Activated CD4-positive, alpha-beta T cell treated with anti-CD3 and anti-CD28 coated beads for 36 hours (primary cell): ENCODE measurements around the gene SPEG. TPM values are rescaled to one million over a fixed set of nuclear protein-coding genes. Genes with fewer than 3 reads are reported as not detected.
"Not testable (repeated sequence)": the region's sequence is repeated elsewhere in the genome, so short reads cannot be mapped to it uniquely, and the experiment has no call there.

Source experiments
- ATAC-seq: fragments of 200-7000 bp; cut with Tn5 transposase; one replicate; pipeline ENCODE4 v1.10.0; 2021; ENCODE audit warnings: mild to moderate bottlenecking, moderate library complexity
- CTCF ChIA-PET: fragments of 350-600 bp; sonication (Branson Sonifier 250); formaldehyde crosslinking; loops from one replicate; lab custom pipeline; 2021; ENCODE audit warnings: antibody characterized with exemption; lab: Charles Lee
- POLR2A ChIA-PET: fragments of 350-600 bp; sonication (Branson Sonifier 250); formaldehyde crosslinking; loops from one replicate; lab custom pipeline; 2021; ENCODE audit warnings: antibody characterized with exemption, inconsistent platforms; lab: Charles Lee
- DNase-seq: peaks from one replicate; pipeline ENCODE4 v3.0.0-alpha.2; 2020
- H3K27ac Mint-ChIP-seq: one replicate; pipeline ENCODE4 v1.8.0; 2021; ENCODE audit warnings: mixed read lengths
- H3K27me3 Mint-ChIP-seq: one replicate; pipeline ENCODE4 v1.8.0; 2021; ENCODE audit warnings: mixed read lengths
- H3K36me3 Mint-ChIP-seq: one replicate; pipeline ENCODE4 v1.8.0; 2021; ENCODE audit warnings: low read depth, mixed read lengths
- H3K4me1 Mint-ChIP-seq: one replicate; pipeline ENCODE4 v1.8.0; 2021; ENCODE audit warnings: mixed read lengths
- H3K4me3 Mint-ChIP-seq: one replicate; pipeline ENCODE4 v1.8.0; 2021; ENCODE audit warnings: mild to moderate bottlenecking, moderate library complexity, mixed read lengths
- H3K9me3 Mint-ChIP-seq: one replicate; pipeline ENCODE4 v1.8.0; 2021; ENCODE audit warnings: low read depth, mixed read lengths
- intact Hi-C, 2 experiments: fragments of 100-400 bp; cut with DNase I in 1 of 2; cut with micrococcal nuclease in 1 of 2; formaldehyde crosslinking; loops; one replicate each; pipeline versions ENCODE4 v1.14.2 to v1.15.1; 2022 to 2024; cut with DNase I, micrococcal nuclease
- total RNA-seq, 2 experiments: library from RNA; stranded (reverse); gene quantifications; one replicate each; pipeline ENCODE4 v1.2.3, GENCODE V29; 2021

Gene SPEG
- total RNA-seq, 2 experiments from 2014 or later = 0.89 to 1.4 TPM

GRCh38 chr2:219405451-219405850 lies 29.2 kb upstream of the SPEG start:
- CTCF ChIA-PET = interaction anchor here (1.2 to 6.9 kb wide), 2 partner anchors 125 to 136 kb away, joined by 5 to 102 read pairs; no protein-coding TSS in a partner anchor
- Mint-ChIP-seq H3K27me3 (peaks cover 6% of the 10 kb centered on the region), H3K4me3 (no peak overlapping the region), H3K9me3 (no peaks in the 10 kb centered on the region), H3K4me1 (no peaks in the 10 kb centered on the region), H3K36me3 (no peaks in the 10 kb centered on the region), H3K27ac (no peak overlapping the region)
- DNase-seq (no peak), ATAC-seq (no peak)
- POLR2A ChIA-PET = no interaction called here
- intact Hi-C loops = loop anchor here in 1 of 2 experiments (10.0 kb wide), 1 partner anchor 239 kb away; no protein-coding TSS in a partner anchor

- Mint-ChIP-seq H3K27me3 (peaks cover 6% of the 10 kb centered on the region), H3K4me3 (no peak overlapping the region), H3K4me1 (no peaks in the 10 kb centered on the region), H3K9me3 (no peaks in the 10 kb centered on the region), H3K27ac (no peak overlapping the region), H3K36me3 (no peaks in the 10 kb centered on the region)
- intact Hi-C loops = loop anchor here in 1 of 2 experiments (10.0 kb wide), 1 partner anchor 239 kb away; no protein-coding TSS in a partner anchor
- CTCF ChIA-PET = interaction anchor here (6.9 kb wide), 1 partner anchor 124 kb away, joined by 102 read pairs; no protein-coding TSS in a partner anchor
- no peak for ATAC-seq
- no peak for DNase-seq
- POLR2A ChIA-PET = no interaction called here
These were observed 28.4 kb upstream of the SPEG start for GRCh38 chr2:219405958-219406860.

GRCh38 chr2:219406861-219407230 lies 27.8 kb upstream of the SPEG start:
- DNase-seq = no peak
- ATAC-seq = no peak
- no peak overlapping the region for H3K4me3 Mint-ChIP-seq
- no peak overlapping the region for H3K27ac Mint-ChIP-seq
- intact Hi-C loops = loop anchor here in 1 of 2 experiments (10.0 kb wide), 1 partner anchor 238 kb away; no protein-coding TSS in a partner anchor
- H3K36me3 Mint-ChIP-seq = no peaks in the 10 kb centered on the region
- H3K27me3 Mint-ChIP-seq = peaks cover 6% of the 10 kb centered on the region
- H3K9me3 Mint-ChIP-seq = no peaks in the 10 kb centered on the region
- ChIA-PET POLR2A (no interaction called here), CTCF (interaction anchor here (1.5 kb wide), 1 partner anchor 123 kb away, joined by 8 read pairs; no protein-coding TSS in a partner anchor)
- no peaks in the 10 kb centered on the region for H3K4me1 Mint-ChIP-seq

- CTCF ChIA-PET = interaction anchor here (1.5 kb wide), 1 partner anchor 122 kb away, joined by 8 read pairs; no protein-coding TSS in a partner anchor
- H3K27me3 Mint-ChIP-seq, H3K4me3 Mint-ChIP-seq, H3K36me3 Mint-ChIP-seq, H3K27ac Mint-ChIP-seq, ATAC-seq, H3K9me3 Mint-ChIP-seq, H3K4me1 Mint-ChIP-seq, DNase-seq: not testable (repeated sequence)
- POLR2A ChIA-PET = interaction anchor here (0.6 kb wide), 1 partner anchor 40 kb away, joined by 4 read pairs; no protein-coding TSS in a partner anchor
- intact Hi-C loops = loop anchor here in 1 of 2 experiments (10.0 kb wide), 1 partner anchor 237 kb away; no protein-coding TSS in a partner anchor
These were observed 27.3 kb upstream of the SPEG start for GRCh38 chr2:219407343-219407742.

GRCh38 chr2:219408204-219408603 lies 26.4 kb upstream of the SPEG start:
- intact Hi-C loops = loop anchor here in 1 of 2 experiments (10.0 kb wide), 1 partner anchor 237 kb away; no protein-coding TSS in a partner anchor
- Mint-ChIP-seq H3K36me3 (peaks cover 2% of the 10 kb centered on the region), H3K4me1 (no peaks in the 10 kb centered on the region), H3K9me3 (peaks cover 2% of the 10 kb centered on the region), H3K27me3 (peaks cover 5% of the 10 kb centered on the region), H3K4me3 (no peak overlapping the region), H3K27ac (no peak overlapping the region)
- ChIA-PET POLR2A (interaction anchor here (0.6 kb wide), 1 partner anchor 39 kb away, joined by 4 read pairs; no protein-coding TSS in a partner anchor), CTCF (interaction anchor here (0.6 to 1.5 kb wide), 2 partner anchors 48 to 121 kb away, joined by 4 to 8 read pairs; no protein-coding TSS in a partner anchor)
- DNase-seq (no peak), ATAC-seq (no peak)

GRCh38 chr2:219408631-219409030 lies 26.0 kb upstream of the SPEG start:
- DNase-seq (no peak), ATAC-seq (no peak)
- CTCF ChIA-PET = interaction anchor here (0.6 kb wide), 1 partner anchor 44 kb away, joined by 4 read pairs; no protein-coding TSS in a partner anchor
- no peak overlapping the region for H3K4me3 Mint-ChIP-seq
- intact Hi-C loops = loop anchor here in 1 of 2 experiments (10.0 kb wide), 1 partner anchor 236 kb away; no protein-coding TSS in a partner anchor
- no peaks in the 10 kb centered on the region for H3K4me1 Mint-ChIP-seq
- peaks cover 2% of the 10 kb centered on the region for H3K9me3 Mint-ChIP-seq
- H3K27ac Mint-ChIP-seq = no peak overlapping the region
- POLR2A ChIA-PET = no interaction called here
- H3K36me3 Mint-ChIP-seq = peaks cover 2% of the 10 kb centered on the region
- H3K27me3 Mint-ChIP-seq = peaks cover 5% of the 10 kb centered on the region

GRCh38 chr2:219409619-219410018 lies 25.0 kb upstream of the SPEG start:
- Mint-ChIP-seq H3K9me3 (peaks cover 2% of the 10 kb centered on the region), H3K4me3 (no peak overlapping the region), H3K4me1 (no peaks in the 10 kb centered on the region), H3K27ac (no peak overlapping the region), H3K36me3 (peaks cover 2% of the 10 kb centered on the region), H3K27me3 (peaks cover 8% of the 10 kb centered on the region)
- intact Hi-C loops = loop anchor here in 1 of 2 experiments (10.0 kb wide), 1 partner anchor 235 kb away; no protein-coding TSS in a partner anchor
- POLR2A ChIA-PET = no interaction called here
- DNase-seq (no peak), ATAC-seq (no peak)
- CTCF ChIA-PET = interaction anchor here (0.5 to 0.8 kb wide), 3 partner anchors 37 to 187 kb away, joined by 3 to 4 read pairs (median 3); no protein-coding TSS in a partner anchor

GRCh38 chr2:219410390-219410789 lies 24.3 kb upstream of the SPEG start:
- peaks cover 2% of the 10 kb centered on the region for H3K36me3 Mint-ChIP-seq
- intact Hi-C loops = no loop called here
- H3K9me3 Mint-ChIP-seq = peaks cover 2% of the 10 kb centered on the region
- H3K27me3 Mint-ChIP-seq = peaks cover 8% of the 10 kb centered on the region
- ChIA-PET CTCF (interaction anchor here (0.6 to 1.0 kb wide), 5 partner anchors 9 to 220 kb away, joined by 3 to 6 read pairs (median 3); a partner anchor contains a TSS), POLR2A (no interaction called here)
- ATAC-seq (no peak), DNase-seq (no peak)
- H3K4me1 Mint-ChIP-seq = no peaks in the 10 kb centered on the region
- H3K4me3 Mint-ChIP-seq = no peak overlapping the region
- H3K27ac Mint-ChIP-seq = no peak overlapping the region

- no peaks in the 10 kb centered on the region for H3K4me1 Mint-ChIP-seq
- H3K27me3 Mint-ChIP-seq = peaks cover 11% of the 10 kb centered on the region
- CTCF ChIA-PET = interaction anchor here (1.1 kb wide), 1 partner anchor 12 kb away, joined by 4 read pairs; no protein-coding TSS in a partner anchor
- no peak overlapping the region for H3K4me3 Mint-ChIP-seq
- H3K9me3 Mint-ChIP-seq = peaks cover 2% of the 10 kb centered on the region
- H3K27ac Mint-ChIP-seq = no peak overlapping the region
- ATAC-seq (no peak), DNase-seq (no peak)
- H3K36me3 Mint-ChIP-seq = peaks cover 2% of the 10 kb centered on the region
- intact Hi-C loops = no loop called here
- POLR2A ChIA-PET = no interaction called here
These were observed 19.8 kb upstream of the SPEG start for GRCh38 chr2:219414857-219415256.

- peaks cover 2% of the 10 kb centered on the region for H3K36me3 Mint-ChIP-seq
- H3K9me3 Mint-ChIP-seq = peaks cover 2% of the 10 kb centered on the region
- ChIA-PET CTCF (interaction anchor here (0.6 to 1.1 kb wide), 2 partner anchors 13 to 1785 kb away, joined by 3 to 4 read pairs; no protein-coding TSS in a partner anchor), POLR2A (no interaction called here)
- peaks cover 17% of the 10 kb centered on the region for H3K27me3 Mint-ChIP-seq
- H3K27ac Mint-ChIP-seq = no peak overlapping the region
- H3K4me1 Mint-ChIP-seq = no peaks in the 10 kb centered on the region
- intact Hi-C loops = no loop called here
- ATAC-seq (no peak), DNase-seq (no peak)
- no peak overlapping the region for H3K4me3 Mint-ChIP-seq
These were observed 18.9 kb upstream of the SPEG start for GRCh38 chr2:219415580-219416234.
